GM21825 (cell line): ENCODE data around the gene MARK3.
"Not testable (repeated sequence)": the region's sequence is repeated elsewhere in the genome, so short reads cannot be mapped to it uniquely, and the experiment has no call there.

Experiments
- ATAC-seq: cut with Tn5 transposase; IDR thresholded peaks from one replicate; pipeline ENCODE4 v1.9.1; 2021; ENCODE audit warnings: mild to moderate bottlenecking, moderate library complexity; ENCODE audit not compliant: unreplicated experiment

MARK3 gene

DNA sequence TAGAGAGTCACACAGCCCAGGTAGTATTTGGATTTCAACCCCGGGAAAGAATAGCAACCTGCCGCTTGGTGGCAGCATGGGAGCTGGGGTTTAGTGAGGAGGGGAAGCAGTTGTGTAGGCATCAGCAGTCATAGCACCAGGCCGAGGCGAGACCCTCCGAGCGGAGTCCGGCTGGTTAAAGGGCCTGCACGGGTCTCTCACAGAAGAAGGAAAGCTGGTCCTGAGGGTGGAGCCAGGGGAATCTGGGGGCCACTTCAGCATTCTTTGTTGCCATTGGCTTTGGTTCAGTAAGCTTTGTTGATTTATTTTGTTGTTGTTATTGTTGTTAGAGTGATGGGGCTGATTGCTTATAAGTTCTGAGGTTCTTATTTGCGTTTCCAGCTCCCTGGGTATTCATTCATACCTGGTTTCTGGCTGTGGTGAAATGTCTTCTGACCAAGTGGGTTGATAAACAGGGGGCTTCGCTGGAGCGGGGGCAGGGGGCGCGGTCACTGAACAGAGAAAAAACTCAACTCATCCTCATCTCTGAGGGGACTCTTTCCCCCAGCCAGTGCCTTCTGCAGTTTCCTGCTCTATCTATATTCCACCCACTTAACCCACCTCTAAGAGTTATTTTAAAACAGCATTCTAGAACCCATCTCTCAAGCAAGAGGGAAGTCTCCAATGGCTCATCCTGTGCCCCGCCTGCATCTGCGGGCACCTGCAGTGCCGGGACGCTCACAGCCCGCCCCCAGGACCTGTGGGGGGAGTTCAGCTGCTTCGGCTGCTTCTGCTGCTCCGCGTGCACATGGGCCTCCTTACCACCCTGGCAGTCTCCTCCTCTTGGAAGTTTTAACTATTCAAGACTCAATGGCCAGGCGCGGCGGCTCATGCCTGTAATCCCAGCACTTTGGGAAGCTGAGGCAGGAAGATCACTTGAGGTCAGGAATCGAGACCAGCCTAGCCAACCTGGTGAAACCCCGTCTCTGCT, 125.8 kb downstream of the MARK3 start:
- no peak for ATAC-seq

DNA sequence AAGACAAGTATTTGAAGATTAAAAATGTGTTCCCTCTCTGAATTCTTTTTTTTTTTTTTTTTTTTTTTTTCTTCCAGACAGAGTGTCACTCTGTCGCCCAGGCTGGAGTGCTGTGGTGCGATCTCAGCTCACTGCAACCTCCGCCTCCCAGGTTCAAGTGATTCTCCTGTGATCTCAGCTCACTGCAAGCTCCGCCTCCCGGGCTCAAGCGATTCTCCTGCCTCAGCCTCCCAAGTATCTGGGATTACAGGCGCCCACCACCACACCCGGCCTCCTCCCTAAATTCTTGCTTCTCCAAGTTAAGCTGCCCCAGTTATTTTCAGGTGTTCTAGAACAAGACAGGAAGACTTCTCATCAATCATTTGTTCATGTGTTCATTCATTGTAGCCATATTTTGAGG, 127.0 kb downstream of the MARK3 start:
- not testable (repeated sequence) for ATAC-seq

DNA sequence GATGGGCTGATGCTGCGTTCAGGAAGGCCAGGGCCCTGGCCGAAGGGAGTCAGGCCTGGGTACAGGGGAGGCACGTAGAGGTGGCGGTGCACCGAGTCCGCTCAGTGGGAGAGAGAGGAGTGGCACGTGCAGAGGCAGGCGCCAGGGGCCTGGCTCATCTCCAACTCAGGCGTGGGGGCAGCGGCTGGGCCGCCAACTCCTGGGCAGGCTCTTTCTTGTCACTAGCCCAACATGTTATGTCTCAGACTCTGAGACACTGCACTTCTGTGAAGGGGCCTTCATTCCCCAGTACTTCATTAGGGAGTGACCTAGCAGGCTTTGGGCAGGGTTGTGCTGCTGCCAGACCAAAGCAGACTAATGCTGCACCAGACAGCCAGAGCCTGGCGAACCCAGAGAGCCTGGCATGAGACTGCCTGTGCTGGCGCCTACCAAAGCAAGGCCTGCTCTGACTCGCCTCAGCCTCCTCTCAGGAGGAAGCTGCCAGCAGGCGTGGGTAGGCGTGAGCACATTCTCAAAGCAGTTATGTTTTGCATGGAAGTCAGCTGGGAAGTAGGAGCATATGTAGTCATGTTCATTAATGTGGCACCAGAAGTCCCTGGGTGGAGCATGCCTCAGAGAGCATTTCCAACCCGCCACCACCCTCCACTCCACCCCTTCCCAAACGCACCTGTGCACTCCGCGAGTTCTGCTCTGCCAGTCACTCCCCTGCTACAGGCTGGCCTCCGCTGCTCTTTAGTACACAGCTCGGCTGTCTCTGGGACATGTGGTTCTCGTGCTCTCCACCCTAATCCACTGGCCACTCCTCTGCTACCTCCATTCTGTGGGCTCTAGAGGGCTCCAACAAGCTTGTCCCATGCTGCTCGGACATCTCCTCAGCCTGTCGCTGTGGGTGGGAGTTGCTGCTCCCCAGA, 127.7 kb downstream of the MARK3 start:
- no peak for ATAC-seq

DNA sequence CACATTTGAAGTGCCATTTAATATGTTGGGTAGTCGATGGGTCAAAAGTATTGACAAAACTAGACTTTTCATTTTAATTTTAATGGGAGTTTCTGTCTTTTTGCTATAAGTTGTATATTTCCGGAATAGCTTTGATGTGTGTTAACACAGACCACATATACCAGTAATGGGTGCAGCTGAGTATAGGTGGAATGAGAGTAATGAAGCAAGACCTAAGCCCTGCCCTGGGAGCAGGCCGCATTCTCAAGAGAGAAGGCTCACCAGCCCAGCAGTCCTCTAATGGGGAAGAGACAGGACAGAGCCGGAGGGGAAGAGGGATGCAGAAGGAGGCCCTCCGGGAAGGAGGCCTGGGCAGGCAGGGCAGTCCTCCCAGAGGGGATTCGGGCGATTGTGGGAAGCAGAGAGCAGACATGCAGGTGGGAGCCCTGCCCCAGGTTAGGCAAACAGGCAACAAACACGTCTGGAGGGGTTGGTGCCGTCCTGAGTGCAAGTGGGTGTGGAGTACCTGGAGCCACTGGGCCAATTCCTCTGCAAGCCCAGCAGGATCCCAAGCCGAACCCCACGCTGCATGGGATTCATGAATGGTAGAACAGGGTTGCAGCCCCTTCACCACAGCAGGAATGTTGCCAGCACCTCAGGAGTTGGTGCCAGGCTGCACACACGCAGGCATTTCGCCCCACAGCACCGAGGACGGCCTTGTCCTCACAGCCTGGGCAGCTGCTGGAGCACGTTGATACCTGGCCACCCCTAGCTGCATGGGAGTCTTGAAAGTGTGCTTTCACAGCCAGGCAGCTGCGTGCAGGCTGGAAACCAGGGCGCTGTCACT, 129.6 kb downstream of the MARK3 start:
- no peak for ATAC-seq

DNA sequence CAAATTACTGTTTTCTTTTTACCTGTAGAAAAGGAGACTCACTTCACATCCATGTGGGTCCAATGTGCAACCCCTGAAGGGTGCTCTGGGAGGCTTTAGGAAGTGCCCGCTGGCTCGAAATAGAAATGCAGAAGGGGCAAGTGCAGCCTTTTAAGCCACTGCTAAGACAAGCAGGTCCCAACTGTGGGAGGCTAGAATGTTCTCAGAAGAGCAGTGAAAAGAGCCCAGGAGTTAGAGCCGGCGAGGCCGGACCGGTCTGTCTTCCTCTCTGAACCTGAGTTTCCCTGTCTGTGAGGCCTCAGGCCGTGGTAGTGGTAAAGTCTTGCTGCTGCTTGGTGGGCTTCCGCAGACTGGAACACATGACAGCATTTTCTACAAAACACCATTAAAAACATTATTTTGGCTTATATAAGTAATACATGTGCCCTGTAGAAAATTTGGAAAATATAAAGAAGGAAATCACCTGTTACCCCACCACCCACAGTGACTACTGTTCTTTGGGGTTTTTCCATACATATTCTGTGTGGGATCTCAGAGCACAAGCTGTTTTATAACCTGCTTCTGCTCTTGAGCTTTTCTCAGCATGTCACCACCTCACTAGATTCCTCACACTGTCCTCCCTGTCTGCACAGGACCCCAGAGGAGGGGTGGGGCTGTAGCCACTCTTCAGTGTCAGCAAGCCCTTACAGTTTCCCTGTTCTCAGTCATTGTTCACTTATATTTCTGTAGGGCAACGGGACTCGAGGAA, 131.4 kb downstream of the MARK3 start:
- no peak for ATAC-seq

DNA sequence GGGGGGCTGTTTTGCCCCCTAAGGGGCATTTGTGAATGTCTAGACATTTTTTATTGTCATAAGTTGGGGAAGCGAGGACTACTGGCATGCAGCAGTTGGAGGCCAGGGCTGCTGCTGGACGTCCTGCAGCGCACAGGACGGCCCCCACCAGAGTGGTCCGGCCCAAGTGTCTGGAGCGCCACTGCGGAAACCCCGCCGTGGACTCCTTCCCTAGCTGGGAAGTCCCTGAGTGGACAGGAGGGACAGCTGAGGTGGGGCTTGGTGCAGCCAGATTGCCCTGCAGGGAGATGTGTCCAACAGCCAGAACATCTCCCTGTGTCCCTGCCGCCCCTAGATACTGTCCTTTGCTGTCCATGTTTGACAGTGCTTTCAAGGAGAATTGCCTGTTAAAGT, 132.0 kb downstream of the MARK3 start:
- no peak for ATAC-seq

DNA sequence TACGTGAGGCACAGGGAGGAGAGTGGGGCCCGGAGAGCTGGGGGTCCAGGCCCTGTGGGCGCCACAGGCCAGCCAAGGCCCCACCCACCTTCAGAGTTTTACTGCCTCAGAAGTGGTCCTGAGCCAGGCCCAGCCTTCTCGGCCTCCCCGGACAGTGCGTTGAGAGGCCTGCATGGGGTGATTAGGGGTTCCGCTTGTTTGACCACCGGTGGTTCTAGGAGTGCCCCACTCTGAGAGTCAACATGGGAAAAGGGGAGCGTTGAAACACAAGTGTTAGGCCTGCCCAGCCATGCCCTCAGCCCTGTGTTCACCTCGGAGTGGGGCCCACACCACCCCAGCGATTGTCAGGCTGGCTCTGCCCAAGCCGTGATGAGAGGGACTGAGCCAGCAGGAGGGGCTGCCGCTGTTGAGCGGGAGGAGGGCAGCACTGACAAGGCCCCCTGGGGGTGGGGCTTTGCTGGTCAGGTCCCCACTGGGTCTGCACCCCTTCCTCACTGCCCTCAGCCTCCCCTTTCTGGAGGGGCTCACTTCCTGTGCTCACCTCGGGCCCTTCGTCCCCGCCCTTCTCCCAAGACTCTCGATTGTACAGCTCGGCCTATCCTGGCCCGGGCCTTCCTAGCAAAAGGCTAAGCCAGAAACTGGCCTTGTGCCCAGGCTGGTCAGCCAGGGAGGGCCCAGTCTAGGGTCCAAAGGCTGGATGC, 132.7 kb downstream of the MARK3 start:
- no peak for ATAC-seq

DNA sequence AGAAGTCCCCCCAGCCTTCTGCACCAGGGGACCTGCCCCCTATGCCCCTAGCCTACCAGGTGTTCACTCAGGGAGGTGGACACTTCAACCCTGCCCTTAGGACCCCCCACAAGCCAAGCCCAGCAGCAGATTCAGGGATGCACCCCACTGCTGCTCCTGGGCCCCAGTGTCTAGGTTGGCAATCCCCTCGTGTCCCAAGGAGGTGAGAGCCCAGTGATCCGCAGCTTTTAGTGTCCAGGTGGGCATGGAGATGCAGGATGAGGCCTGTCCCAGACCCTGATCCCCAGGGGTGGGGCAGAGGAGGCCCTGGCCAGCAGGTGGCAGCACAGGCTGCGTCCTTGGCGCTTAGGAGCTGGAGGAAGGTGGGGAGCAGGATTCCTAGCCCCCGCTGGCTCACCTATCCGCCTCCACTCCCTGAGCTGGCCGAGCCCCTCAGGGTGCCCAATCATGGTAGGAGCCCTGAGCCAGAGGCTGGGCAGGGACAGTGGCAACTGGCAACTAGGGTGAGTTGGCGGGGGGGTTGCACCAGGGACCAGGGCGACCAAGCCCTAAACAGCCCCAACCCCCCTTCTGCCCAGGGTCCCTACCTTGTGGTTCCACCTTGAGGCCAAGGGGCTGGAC, 133.3 kb downstream of the MARK3 start:
- ATAC-seq: no peak

DNA sequence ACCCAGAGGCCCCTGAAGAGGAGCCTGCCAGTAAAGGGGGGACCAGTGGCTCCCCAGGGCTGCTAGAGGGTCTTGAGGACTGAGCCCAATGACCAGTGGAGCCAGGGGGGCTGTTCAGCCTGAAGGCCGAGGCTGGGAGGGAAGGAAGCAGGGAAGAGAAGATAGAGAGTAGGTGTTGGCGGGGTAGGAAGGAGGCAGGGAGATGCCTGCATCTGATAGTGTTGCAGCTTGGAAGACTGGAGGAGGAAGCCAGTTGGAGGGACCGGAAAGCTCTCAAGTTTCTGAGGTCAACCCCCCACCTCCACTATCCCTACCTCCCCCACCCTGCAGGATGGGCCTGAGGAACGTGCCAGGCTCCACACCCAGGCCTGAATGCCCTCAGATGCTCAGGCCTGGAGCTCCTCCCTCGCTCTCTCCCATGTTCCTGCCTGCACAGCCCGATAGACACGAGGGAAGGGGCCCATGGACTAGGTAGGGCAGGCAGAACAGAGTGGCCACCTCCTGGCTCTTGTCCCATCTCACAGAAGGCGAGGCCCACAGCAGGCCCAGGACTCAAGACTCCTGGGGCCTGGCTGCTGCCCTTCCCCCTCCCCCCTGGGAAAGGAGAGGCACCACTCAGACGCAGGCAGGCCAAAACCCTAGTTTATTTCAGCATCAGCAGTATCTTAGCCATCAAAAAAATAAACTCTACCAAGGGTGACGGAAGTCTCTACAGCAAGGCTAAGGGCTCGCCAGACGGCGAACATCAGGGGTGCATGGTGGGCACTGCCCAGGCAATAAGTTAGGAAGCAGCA, 134.0 kb downstream of the MARK3 start:
- no peak for ATAC-seq

DNA sequence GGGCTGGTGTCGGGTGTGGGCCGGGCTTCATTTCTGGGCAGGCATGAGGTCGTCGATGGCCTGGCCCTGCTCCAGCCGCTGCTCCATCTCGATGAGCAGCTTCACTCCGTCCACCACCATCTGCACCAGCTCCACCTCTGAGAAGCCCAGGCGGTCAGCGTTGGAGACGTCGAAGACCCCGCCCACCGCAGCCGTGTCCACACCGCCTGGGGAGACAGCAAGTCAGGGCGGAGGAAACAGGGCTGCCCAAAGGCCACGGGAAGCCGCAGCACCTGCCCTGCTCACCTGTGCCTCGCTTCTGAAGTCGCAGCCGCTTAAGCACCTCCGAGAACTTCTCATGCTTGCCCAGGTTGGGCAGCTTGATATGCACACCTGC, 134.6 kb downstream of the MARK3 start:
- ATAC-seq: no peak

DNA sequence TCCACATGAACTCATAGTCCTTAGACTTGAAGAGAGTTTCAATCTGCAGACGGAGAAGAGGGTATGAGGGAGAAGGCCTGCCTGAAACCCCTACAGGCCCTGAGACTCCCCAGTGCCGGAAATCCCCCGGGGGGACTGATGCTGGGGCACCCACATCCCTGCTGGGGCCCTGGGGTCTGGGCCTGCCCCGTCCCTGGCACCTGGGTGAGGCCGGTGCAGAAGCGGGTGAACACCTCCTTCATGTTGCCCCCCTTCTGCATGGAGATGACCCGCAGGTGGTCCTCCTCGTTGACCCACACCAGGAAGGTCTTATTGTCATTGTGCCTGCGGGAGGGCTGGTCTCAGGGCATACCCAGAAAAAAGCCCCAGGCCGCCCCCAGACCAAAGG, 135.0 kb downstream of the MARK3 start:
- no peak for ATAC-seq

DNA sequence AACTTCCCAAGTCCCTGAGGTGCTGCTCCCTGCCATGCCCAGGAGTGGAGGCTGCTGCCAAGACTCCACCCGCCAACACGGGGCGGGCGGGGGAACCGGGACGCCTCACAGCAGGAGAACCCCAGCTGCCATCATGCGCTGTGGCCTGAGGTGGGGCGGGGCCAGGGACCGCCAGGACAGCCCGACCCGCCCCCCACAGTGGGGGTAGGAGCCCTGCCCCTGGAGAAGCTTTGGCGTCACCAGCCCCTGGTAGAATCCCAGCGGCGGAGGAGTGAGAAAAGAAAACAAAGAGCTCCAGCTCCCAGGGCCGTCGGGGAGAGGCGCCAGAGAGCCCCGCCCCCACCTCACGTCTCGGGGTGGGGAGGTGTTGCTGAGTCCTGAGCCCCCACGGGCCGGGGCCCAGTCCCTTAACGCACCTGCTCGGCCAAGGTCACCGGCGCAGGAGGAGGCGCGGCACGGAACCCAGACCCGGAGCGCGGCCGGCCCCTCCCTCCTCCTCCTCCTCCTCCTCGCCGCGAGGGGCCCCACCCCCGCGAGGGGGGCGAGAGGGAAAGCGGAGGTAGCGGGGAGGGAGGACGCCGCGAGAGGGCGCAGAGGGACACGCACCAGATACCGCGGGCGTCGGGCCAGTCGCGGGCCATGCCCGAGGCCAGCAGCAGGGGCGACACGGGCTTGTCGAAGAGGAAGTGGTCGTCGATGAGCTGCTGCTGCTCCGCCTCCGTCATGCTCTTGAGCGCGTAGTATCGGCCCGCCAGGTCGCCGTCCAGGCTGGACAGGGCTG, 135.6 kb downstream of the MARK3 start:
- ATAC-seq: no peak

DNA sequence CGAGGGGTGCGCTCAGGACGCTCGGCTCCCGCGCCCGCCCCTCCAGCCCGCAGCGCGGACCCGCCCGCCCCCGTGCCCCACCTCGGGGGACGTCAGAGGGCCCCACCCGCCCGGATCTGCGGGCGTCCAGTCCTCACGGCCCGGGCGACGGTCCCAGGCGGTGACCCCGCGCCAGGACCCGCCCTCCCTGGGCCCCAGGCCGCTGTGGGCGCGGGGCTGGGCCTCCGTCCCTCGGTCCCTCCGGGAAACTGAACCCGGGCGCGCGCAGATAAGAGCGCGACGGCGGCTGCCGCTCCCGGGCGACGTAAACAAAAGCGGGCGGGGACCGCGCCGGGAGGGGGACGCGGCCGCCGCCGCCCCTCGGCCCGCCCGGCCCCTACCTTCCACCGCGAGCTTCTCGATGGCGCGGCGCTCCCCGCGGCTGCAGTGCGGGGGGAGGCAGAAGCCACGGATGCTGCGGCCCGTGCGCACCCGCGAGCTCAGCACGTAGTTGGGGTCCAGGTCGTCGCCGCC, 136.3 kb downstream of the MARK3 start:
- no peak for ATAC-seq

DNA sequence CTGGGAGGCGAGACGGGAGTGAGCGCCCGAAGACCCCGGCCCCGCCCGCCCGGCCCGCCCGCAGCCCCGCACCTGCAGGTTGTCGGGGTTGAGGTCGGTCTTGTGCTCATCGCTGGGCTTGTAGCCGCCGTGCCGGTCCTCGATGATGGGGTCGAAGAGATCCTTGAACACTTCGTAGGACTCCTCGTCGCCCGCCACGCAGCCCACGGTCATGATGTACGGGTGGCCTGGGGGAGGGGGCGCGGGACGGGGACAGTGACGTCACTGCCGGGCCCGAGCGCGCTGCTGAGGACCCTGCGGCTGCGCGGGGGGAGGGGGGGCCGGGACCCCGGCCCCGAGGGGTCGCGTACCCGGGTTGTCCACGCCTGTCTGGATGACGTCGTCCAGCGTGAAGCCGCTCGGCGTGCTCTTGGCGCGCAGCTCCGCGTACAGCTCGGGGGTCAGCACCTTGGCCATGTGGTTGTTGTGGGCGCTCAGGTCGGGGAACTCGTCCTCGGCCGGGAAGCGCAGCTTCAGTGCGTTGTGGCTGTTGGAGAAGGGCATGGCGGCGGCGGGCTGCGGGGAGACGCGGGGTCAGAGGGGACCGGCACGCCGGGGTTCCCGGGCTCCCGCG, 136.8 kb downstream of the MARK3 start:
- ATAC-seq: no peak

DNA sequence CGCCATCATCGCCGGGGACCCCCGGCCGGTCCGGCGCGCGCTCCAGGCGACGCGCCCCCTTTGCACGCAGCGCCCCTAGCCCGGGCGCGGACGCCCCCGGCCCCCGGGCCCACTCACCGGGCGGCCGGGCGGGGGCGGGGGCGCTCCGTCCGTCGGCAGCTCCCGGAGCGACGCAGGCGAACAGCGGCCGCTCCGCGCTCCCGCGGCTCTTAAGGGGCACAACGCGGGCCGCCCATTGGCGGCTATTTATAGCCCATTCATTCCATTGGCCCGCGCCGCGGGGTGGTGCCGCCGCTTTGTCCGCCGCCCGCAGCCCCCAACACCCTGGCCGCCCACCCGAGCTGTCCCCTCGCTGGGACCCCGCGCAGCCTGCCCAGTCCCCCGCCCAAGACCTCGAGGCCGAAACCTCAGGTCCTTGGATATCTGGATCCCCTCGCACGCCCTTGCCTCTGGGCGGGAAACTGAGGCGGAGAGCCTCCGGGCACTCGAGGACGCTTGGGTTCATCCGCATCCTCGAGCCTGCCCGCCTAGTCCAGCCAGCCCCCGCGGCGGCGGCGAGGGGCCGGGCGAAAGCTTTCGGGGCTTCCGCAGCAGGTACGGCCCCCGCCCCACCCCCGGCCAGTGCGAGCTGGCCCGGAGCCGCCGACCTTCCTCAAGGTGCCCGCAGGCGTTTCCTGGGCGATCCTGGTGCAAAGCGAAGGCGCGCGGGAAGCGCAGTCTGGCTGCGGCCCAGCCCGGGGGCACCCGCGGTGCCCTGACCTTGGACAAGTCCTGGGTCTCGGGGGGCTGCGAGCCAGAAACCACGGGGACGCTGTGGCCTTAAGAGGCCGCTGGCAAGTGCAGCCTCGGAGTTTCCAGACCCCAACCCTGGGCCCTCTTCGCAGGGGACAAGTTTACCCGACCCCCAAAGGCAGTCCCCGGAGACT, 137.7 kb downstream of the MARK3 start, which contains the start of gene CKB:
CKB (minus strand) TSS at position 182 of the 926 bp plus-strand sequence. CDS start 337 bp downstream, outside the sequence.
- ATAC-seq: no peak

DNA sequence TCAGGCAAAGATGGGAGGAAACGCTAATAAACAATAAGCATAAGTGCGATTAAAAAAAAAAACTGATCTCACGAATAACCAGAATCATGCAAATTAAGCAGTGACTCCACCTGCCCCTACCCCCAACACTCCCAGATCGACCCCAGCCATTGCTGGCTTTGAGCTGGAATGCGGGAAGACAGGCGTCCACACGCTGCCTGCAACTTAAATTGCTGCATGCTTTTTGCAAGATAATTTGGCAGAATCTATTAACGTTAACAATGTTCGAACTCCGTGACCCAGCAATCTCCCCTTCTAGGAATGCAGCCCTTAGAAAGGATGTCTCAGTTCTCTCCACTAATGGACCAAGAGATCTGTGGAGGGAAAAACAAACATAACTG, 138.3 kb downstream of the MARK3 start:
- ATAC-seq: no peak
